ENCODE results near the gene WBP4.

The WBP4 gene

DNA sequence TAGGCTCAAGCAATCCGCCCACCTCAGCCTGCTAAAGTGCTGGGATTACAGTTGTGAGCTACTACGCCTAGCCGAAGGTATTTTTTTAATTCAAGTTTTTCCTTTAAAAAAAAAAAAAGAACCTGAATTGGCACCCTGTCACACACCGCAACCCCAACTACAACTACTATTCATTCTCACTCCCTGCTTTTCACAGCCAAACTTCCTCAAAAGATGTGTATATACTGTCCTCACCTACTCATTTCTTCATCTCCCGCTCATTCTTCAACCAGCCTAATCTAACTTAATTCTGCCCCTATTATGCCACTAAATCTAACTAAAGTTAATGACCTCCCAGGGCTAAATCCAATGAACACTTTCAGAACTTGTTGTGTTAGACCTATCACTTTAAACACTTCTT, 12.7 kb upstream of the WBP4 start:
- no peak for DNase-seq (ENCODE audit: low read depth)

DNA sequence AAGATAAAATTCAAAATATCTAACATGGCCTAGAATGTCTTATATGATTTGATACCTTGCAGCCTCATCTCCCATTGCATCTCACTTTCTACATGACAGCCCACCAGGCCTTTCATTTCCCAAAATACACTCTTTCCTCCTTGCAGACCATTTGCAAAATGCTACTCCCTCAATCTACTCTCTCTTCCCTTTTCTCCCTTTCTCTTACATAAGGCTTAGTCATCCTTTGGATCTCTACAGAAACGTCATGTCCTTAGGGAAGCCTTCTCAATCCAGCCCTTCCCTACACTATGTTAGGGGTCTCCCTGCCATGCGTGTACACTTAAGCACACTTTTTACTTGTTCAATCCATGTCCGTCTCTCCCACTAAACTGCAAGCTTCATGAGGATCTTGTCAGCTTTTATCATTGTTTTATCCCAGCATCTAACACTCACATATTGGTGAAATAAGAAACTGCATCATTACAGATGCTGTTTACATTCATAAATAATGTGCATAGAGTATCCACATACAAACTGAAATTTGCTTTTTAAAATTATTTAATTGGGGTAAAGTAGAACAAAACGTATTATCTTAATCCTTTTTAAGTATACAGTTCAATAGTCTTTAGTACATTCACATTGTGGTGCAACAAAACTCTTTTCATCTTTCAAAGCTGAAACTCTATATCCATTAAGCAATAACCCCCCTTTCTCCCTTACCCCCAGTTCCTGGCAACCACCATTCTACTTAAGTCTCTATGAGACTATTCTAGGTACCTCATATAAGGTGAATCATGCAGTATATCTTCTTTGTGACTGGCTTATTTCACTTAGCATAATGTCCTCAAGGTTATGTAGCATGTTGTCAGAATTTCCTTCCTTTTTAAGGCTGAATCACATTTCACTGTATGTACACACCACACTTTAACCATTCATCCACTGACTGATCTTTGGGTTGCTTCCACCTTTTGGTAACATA, 11.5 kb upstream of the WBP4 start:
- DNase-seq (ENCODE audit: low read depth) = no peak

DNA sequence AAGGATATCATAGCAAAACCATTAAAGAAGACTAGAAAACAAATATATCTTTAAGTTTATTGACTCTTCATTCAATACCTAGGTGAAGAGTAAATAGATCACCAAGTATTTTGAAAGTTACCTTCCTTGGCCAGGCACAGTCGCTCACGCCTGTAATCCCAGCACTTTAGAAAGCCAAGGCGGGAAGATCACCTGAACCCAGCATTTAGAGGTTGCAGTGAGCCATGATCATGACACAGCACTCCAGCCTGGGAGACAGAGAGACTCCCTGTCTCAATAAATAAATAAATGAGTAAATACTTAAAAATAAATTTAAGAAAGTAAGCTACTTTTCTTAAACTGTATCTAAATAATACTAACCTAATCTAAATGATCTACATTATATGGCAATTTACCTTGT, 8.9 kb upstream of the WBP4 start:
- no peak for DNase-seq (ENCODE audit: low read depth)

DNA sequence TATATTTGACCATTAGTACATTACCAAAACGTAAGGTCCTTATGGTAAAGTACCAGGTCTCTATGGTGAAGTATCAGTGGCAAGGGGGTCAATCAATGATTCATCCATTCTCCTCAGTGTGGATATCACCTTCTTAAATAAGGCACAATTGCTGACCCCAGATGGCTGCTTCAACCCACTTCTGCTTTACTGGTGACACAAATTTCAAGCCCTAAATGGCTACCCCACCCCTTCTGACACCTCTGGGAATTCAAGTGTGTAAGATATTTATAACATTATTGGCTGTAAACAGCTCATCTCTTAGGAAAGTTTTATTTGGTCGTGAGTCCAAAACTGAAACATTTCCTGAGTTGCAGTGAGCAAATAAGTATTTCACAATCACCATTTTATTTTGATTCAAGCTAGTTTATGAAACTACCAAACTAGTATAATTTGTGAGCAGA, 7.9 kb upstream of the WBP4 start:
- no peak for DNase-seq (ENCODE audit: low read depth)

DNA sequence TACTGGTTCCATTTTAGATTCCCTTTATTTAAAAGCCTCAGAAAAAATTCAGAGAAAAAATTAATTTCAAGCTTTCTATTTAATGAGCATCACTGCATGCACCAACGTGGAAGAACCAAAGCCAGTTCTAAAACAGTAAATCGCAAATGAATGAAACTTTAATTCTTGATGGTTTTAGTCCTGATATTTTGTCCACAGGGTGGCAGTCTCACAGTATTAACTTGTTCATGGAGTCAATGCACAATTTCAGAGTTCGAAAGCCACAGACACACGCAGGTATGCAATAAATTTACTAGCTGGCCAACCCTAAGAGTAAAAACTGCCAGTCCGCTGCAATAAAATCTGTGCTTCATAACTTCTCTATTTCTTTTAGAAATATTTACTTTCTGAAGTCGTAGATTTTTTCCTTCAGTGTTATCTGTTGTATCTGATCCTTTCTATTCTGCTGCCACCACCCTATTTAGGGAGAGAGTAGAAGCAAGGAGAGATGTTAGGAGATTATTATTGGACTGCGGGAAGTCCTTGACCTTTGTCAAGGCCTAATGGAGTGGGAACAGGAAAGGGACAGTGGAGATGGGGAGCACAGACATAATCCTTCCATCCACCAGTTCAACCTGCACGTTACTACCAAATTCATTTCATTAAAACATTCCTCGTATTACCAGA, 7.0 kb upstream of the WBP4 start:
- DNase-seq (ENCODE audit: low read depth) = no peak

DNA sequence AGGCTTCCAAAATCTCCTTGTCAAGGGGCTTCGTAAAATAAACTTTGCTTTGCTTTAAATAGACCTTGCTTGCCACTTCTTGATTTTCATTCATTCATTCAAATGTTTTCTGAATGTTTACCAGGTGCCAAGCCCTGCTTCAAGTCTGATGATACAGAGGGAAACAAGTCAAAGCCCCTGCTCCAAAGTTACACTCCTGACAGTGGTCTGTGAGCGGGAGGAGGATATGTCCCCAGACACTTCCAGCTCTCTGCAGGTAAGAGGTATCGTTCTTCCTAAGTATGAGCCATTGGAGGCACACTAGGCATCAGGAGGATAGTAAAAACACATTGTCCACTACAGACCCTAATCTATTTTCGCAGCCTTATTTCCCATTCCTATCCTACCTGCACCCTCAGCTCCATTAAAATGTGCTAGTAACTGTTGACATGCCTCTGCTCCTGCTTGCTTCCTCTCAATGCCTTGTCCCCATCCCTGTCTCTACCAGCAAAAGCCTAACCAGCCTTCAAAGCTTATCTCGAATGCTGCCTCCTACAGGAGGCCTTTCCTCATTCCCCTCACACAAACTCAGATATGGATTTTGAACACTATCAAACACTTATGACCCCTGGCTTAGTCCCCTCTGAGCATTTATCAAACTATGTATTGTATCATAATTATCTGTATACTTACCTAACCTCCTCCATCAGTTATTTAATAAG, 6.2 kb upstream of the WBP4 start:
- no peak for DNase-seq (ENCODE audit: low read depth)

DNA sequence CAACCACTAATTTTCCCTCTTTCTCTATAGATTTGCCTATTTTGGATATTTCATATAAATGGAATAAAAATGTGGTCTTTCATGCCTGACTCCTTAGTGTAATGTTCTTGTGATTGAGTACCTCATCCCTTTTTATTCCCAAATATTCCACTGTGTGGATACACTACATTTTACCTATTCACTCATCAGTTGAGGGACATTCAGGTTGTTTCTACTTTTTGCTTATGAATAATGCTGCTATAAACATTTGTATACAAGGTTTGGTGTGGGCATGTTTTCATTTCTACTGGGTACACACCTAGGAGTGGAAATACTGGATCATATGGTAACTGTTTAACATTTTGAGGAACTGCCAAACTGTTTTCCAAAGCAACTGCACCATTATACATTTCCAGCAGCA, 5.1 kb upstream of the WBP4 start:
- DNase-seq (ENCODE audit: low read depth) = no peak

DNA sequence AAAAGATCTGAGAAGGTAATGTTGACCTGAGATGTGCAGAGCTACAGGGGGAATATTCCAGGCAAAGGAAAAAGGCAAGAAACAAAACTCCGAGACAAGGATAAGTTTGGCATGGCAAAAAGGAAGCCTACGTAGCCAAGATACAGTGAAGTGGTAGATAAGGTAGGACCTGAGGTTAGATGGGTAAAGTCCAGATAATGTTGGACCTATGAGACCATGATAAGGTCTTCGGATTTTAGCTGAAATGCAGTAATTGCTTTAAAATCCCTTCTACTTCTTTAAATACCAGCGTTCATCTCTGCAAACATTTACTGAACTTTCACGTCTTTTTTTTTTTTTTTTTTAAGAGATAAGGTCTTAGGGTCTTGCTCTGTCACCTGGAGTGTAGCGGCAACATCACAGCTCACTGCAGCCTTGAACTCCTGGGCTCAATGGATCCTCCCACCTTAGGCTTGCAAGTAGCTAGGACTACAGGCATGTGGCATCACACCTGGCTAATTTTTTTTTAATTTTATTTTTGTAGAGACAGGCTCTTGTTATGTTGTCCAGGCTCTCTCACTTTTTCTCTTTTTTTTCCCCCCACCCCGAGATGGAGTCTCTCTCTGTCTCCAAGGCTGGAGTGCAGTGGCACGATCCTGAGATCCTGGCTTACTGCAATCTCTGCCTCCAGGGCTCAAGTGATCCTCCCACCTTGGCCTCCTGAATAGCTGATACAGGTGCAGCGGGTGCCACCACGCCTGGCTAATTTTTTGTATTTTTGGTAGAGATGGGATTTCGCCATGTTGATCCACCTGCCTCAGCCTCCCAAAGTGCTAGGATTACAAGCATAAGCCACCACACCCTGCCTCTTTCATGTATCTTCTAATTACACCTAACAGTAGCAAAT, 4.2 kb upstream of the WBP4 start:
- DNase-seq (ENCODE audit: low read depth) = no peak

DNA sequence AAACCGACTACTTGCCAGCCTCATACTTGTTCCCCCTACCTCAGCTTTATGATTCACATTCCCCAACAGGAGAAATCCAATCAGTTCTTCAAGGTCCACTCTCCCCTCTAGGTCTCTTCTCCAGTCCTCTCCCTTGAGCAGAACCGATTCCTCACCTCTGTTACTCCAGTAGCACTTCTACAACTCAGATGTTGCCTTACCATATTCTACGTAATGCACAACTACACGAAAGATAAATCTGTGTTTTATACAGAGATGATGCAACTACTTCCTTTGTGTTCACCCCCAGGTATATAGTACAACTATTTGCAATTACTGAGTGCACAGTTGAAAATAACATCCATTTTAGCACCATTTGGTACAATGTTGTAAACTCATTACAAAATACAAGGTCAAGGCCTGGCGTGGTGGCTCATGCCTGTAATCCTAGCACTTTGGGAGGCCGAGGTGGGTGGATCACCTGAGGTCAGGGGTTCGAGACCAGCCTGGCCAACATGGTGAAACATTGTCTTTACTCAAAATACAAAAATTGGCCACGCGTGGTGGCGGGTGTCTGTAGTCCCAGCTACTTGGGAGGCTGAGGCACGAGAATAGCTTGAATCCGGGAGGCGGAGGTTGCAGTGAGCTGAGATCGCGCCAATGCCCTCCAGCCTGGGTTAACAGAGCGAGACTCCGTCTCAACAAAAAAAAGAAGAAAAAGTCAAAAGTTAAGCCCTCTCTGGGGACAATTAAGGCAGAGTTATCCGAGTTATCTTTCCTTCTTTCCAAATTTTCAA, 2.8 kb upstream of the WBP4 start:
- DNase-seq (ENCODE audit: low read depth) = no peak

DNA sequence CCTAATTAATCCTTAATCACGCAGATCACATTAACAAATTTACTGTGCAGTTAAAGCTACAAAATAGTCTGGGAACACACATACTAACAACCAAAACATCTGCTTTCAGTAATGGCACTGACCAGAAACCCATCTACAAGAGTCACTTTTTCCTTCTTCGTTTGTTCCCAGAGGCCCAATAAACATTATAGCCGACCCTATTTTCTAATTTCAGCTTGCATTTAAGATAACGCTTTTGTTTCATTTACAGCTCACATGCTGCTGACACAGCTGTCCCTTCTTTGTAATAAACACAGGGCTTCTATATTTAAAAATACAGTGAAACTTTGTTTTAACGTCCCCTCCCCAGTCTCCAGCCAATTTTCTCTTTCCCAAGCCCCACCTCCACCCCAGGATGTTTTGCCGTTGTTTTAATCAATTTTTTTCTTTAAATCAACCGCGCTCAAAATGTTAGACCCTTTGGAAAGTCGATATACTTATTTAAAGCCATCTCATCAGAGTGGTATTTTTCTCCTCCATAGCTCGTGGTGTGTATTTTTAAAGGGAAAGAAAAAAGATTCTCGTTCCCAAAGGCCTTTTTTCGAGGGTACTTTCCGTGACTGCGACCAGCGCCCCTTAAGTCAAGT, 1.7 kb upstream of the WBP4 start:
- no peak for DNase-seq (ENCODE audit: low read depth)

DNA sequence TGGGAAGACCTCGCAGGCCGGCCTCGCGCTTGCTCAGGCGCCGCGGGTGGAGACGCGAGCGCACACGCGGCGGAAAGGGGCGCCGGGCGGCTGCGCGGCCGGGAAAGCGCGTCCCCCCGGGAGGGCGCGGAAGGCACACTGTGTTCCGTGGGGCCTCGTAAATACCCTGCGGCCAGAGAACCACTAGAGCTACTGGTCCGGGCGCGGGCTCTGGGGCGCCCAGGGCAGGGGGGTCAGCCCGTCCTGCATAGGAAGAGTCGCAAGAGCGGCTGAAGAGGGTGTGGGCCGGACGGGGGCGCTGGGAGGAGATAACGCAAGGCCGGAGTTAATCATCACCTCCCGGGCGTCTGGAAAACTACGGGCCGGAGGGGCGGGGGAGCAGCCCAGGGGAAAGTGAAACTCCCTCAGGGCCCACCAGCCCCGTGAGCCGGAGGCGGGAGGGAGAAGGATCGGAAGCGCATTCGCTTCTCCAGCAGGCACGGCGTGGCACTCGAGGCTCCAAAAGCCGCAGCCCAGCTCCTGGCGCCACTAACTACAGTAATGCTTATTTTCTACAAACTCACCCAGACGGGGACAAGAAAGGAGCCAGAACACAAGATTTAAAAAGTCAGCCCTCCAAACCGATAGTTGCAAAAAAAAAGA, 1.1 kb upstream of the WBP4 start:
- peak; percentile 48 for DNase-seq (ENCODE audit: low read depth)

DNA sequence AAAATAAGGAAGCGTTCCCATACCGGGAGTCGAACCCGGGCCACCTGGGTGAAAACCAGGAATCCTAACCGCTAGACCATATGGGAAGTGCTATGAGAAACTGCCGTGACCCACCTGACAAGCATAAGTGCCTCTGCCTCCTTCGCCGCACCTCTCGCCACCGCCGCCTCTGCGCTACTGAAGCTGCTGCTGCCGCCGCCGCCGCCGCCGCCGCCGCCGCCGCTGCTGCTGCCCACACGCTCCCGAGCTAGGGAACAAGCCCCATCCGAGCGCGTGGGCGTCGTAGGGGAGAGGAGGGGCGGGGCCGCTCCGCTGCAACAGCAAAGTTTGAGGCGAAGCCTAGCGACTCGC, 610 bp upstream of the WBP4 start:
- DNase-seq (ENCODE audit: low read depth) = peak; percentile 74

DNA sequence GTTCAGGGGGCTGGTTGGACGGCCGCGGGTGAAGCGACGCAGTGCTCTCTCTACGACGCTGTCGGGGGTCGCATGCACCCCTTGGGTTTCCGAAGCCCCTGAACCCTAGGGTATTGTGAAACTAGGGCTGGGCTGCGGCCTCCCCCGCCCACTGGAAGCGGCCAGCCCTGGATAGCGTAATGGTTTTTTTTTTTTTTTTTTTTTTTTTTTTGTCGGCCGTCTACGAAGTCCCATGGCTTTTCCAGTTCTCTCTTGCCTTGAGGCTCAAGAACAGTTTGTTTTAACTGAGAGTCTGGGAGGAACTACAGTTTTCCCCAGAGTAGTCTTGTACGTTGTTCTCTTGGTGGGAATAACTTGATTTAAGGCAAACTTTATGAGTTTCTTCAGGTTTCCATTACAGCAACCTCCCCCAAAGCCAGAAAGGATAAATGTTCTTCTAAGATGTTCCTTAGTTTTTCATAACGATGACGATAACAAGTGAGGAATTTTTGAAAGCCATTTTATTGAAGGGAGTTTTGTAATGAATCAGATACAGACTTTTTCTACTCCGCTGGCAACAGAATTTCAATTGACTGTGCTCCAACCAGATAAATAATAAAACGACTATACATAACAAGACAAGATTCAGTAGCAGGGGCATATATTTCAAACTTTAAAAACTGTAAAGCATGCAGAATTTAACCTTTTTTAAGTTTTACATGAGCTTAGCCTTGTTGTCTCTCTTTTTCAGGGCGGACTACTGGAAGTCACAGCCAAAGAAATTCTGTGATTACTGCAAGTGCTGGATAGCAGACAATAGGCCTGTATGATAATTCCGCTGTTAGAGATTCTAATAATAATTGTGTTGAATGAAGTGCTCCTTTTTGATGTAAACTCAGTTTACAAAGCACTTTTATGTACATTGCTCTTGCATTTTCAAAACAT, 867 bp downstream of the WBP4 start:
- DNase-seq (ENCODE audit: low read depth) = no peak

DNA sequence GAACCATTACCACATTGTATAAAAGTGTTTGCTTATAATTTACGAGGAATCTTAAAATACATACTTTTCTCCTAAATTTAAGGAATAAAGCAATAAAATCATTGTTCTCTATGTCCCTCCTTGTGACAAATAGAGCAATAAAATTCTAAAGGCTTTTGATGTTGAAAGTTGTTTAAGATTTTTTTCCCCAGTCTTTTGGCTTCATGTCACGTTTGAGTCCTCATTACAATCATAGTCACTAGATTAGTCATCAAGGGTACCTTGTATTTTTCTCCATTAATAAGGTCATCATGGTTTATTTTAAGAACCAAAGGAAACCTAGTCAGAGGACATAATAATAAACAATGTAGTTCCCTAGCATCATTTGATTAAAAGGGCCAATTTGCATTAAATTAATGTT, 3.2 kb downstream of the WBP4 start:
- DNase-seq (ENCODE audit: low read depth) = no peak

DNA sequence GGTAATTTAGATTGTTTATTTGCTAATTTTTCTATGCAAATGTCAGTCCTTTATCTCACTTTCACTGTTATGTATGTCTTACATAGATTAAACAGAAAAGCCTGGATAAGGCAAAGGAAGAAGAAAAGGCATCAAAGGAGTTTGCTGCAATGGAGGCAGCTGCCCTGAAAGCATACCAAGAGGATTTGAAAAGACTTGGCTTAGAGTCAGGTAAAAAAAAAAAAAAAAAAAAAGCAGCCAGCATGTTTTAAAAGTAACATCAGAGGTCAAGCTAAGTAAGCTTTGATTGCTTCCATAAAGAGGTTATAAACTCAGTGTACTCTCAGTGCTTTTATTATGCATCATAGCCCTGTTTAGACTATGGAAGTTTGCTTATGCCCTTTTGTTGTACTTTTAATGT, 3.8 kb downstream of the WBP4 start:
- DNase-seq (ENCODE audit: low read depth) = no peak

DNA sequence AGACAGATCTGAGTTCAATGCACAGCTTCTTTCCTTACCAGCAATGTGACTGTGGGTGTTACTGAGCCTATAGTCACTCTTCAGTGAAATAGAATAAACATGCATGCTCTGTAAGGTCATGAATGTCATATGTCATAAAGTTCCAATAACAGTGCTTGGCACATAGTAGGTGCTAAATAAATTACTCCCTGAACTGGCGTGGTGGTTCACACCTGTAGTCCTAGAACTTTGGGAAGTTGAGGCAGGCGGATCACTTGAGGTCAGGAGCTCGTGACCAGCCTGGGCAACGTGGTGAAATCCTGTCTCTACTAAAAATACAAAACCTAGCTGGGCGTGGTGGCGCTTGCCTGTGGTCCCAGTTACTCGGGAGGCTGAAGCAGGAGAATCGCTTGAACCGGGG, 13.2 kb downstream of the WBP4 start:
- no peak for DNase-seq (ENCODE audit: low read depth)

DNA sequence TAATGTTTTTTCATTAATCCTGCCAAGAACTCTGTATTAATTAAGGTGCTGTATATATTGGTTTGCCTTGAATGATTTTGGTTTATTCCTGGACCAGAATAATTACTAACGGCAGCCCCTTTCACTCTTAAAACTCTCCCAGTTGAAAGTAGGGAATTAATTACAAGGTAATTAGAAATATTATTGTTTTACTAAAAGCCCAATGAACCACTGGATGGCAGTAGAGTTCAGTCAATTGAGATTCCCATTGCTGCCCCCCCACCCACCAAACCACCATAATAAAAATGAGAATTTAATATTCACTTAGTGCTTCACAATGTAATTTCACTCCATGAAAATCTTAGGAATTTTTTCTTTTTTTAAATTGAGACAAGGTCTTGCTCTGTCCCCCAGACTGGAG, 13.7 kb downstream of the WBP4 start:
- DNase-seq (ENCODE audit: low read depth) = no peak

DNA sequence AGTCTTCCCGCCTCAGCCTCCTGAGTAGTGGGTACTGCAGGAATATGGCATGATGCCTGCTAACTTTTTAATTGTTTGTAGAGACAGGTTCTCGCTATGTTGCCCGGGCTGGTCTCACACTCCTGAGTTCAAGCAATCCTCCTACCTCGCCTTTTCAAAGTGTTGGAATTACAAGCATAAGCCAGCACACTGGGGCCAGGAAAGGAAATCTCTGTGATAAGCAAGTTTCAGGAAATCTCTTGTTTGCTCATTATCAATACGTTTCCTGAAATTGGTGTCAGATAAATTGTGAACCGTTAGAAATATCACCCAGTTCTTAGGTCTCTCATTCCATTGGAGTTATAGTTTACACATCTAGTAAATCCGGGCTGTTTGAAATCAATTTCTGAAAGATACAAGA, 14.2 kb downstream of the WBP4 start:
- no peak for DNase-seq (ENCODE audit: low read depth)

DNA sequence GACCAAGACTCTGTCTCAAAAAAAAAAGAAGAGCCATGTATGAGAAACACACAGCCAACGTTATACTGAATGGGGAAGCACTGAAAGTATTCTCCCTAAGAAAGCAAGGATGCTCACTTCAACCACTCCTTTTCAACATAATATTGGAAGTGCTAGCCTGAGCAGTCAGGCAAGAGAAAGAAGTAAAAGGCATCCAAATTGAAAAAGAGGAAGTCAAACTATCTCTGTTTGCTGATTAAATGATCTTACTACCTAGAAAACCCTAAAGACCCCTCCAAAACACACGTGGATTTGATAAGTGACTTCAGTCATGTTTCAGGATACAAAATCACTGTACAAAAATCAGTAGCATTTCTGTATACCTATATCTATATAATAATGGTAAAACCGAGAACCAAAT, 16.2 kb downstream of the WBP4 start:
- no peak for DNase-seq (ENCODE audit: low read depth)
